Esophagus muscularis mucosa (tissue), 4 donors: Measurements from ENCODE around the gene RNU6-9. TPM values are rescaled to one million over a fixed set of nuclear protein-coding genes. Genes with fewer than 3 reads are reported as not detected.

Source experiments
- DNase-seq: peaks from one replicate; pipeline ENCODE4 v3.0.0-alpha.2; 2017; ENCODE audit errors: extremely low spot score
- H3K27ac ChIP-seq, 4 donors: fragments of 200-600 bp; sonication (generic); replicated peaks in 1 of 4; 1 replicate in 3 of 4; 2 replicates in 1 of 4; pipeline ENCODE4 v1.5.1; 2016 to 2019; ENCODE audit warnings: mild to moderate bottlenecking in 1 of 4
- H3K27me3 ChIP-seq, 4 donors: fragments of 200-600 bp; sonication (generic); one replicate each; pipeline versions ENCODE4 v1.5.1 to v1.6.0; 2016 to 2019
- H3K36me3 ChIP-seq, 4 donors: fragments of 200-600 bp; sonication (generic); one replicate each; pipeline ENCODE4 v1.5.1; 2016 to 2019
- H3K4me1 ChIP-seq, 4 donors: fragments of 200-600 bp; sonication (generic); one replicate each; pipeline ENCODE4 v1.5.1; 2016 to 2019
- H3K4me3 ChIP-seq, 4 donors: fragments of 200-600 bp; sonication (generic); 1 replicate in 2 of 4; 2 replicates in 2 of 4; pipeline ENCODE4 v1.5.1; 2016 to 2019; ENCODE audit warnings: mild to moderate bottlenecking in 4 of 4, moderate library complexity in 1 of 4
- H3K9me3 ChIP-seq, 4 donors: fragments of 200-600 bp; sonication (generic); 1 replicate in 3 of 4; 2 replicates in 1 of 4; pipeline ENCODE4 v1.5.1; 2016 to 2019
- CTCF ChIP-seq, 3 experiments: fragments of 200-600 bp in 2 of 3; fragments of 450-650 bp in 1 of 3; sonication (generic) in 2 of 3; IDR thresholded peaks; one replicate each; pipeline ENCODE4 v1.5.1; 2017 to 2019; ENCODE audit warnings: antibody characterized with exemption in 3 of 3, mild to moderate bottlenecking in 2 of 3, moderate library complexity in 1 of 3
- EP300 ChIP-seq: sonication (generic); formaldehyde crosslinking; IDR thresholded peaks from one replicate; pipeline ENCODE4 v1.6.1; 2017; ENCODE audit warnings: antibody characterized with exemption
- POLR2A ChIP-seq: fragments of 450-650 bp; IDR thresholded peaks from one replicate; pipeline ENCODE4 v1.6.1; 2017; ENCODE audit warnings: antibody characterized with exemption, moderate library complexity, mild to moderate bottlenecking, low read depth
- POLR2AphosphoS5 ChIP-seq, 2 donors: sonication (generic); formaldehyde crosslinking; IDR thresholded peaks; one replicate each; pipeline ENCODE4 v1.6.1; 2017; ENCODE audit warnings: antibody characterized with exemption in 2 of 2
- WGBS: methylation state at CpG from one replicate; pipeline ENCODE4 v1.1.5; 2018; 5-methylcytosine and 5-hydroxymethylcytosine counted together
- intact Hi-C: fragments of 100-400 bp; cut with DNase I; formaldehyde crosslinking; loops from one replicate; pipeline ENCODE4 v1.15.1; 2023
- total RNA-seq, 4 donors: library from RNA; depleted of rRNA; stranded (reverse); fragments of >200 nt; gene quantifications; one replicate each; pipeline versions ENCODE4 v1.1.0 to v1.2.1, GENCODE V29; 2016

RNU6-9 gene
- total RNA-seq, 4 donors from 2014 or later = not detected

DNA sequence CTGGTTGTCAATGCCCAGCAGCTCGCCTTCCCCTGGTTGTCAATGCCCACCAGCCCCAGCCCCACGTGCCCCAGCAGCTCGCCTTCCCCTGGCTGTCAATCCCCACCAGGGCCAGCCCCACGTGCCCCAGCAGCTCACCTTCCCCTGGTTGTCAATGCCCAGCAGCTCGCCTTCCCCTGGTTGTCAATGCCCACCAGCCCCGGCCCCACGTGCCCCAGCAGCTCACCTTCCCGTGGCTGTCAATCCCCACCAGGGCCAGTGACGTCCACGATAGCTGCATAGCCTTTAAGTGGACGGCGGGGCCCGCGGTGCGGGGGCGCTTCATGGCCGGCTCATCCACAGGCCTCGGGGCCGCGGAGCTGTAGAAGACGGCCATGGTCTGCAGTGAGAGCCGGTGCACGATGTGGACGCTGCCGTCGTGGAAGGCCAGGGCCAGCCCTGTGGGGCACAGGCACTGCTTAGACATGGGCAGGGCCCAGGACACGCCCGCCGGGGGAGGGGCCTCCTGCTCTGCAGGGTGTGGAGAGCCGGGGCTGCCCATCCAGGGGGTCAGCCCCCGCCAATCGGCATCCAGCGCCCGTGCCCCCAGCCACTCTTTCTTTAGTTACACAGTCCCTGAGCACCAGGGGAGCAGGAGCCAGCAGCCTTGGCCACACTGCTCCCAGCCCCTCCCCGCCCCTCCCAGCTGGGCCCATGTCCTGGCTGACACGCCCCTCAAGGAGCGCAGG lies 13.4 kb upstream of the RNU6-9 start:
- intact Hi-C loops = no loop called here
- Histone ChIP-seq H3K27ac (no peak overlapping the region), H3K4me1 (no peaks in the 10 kb centered on the region), H3K9me3 (no peaks in the 10 kb centered on the region), H3K4me3 (no peak overlapping the region), H3K27me3 (no peaks in the 10 kb centered on the region), H3K36me3 (peaks cover 45 to 98% (median 87%) of the 10 kb centered on the region in 4 donors)
- no peak for TF ChIP-seq POLR2A
- no peak for TF ChIP-seq CTCF (IDR thresholded peaks at IDR 0.05)
- no peak for TF ChIP-seq POLR2AphosphoS5 (IDR thresholded peaks at IDR 0.05)
- no peak for TF ChIP-seq EP300
- WGBS = 86% methylated on average over 18 of the region's 37 CpGs
- no peak for DNase-seq

GRCh38 chr19:881385-882071 lies 11.8 kb upstream of the RNU6-9 start:
- intact Hi-C loops = no loop called here
- H3K27ac ChIP-seq = no peak overlapping the region
- H3K4me1 ChIP-seq = no peaks in the 10 kb centered on the region
- WGBS = 96% methylated on average over 31 of the region's 34 CpGs
- peaks cover 53 to 98% (median 87%) of the 10 kb centered on the region in 4 donors for H3K36me3 ChIP-seq
- H3K27me3 ChIP-seq = no peaks in the 10 kb centered on the region
- H3K4me3 ChIP-seq = no peak overlapping the region
- no peak for DNase-seq
- no peak for TF ChIP-seq POLR2AphosphoS5 (IDR thresholded peaks at IDR 0.05)
- no peak for TF ChIP-seq CTCF (IDR thresholded peaks at IDR 0.05)
- no peak for TF ChIP-seq EP300
- TF ChIP-seq POLR2A = no peak
- H3K9me3 ChIP-seq = no peaks in the 10 kb centered on the region

GRCh38 chr19:882871-883497 lies 10.3 kb upstream of the RNU6-9 start:
- WGBS = 92% methylated on average over 25 of the region's 30 CpGs
- TF ChIP-seq EP300 (no peak), POLR2AphosphoS5 (IDR thresholded peaks at IDR 0.05) (no peak), POLR2A (no peak), CTCF (IDR thresholded peaks at IDR 0.05) (no peak)
- intact Hi-C loops = no loop called here
- no peak for DNase-seq
- Histone ChIP-seq H3K27me3 (no peaks in the 10 kb centered on the region), H3K27ac (no peak overlapping the region), H3K4me1 (no peaks in the 10 kb centered on the region), H3K9me3 (no peaks in the 10 kb centered on the region), H3K4me3 (no peak overlapping the region), H3K36me3 (peaks cover 48 to 98% (median 89%) of the 10 kb centered on the region in 4 donors)

DNA sequence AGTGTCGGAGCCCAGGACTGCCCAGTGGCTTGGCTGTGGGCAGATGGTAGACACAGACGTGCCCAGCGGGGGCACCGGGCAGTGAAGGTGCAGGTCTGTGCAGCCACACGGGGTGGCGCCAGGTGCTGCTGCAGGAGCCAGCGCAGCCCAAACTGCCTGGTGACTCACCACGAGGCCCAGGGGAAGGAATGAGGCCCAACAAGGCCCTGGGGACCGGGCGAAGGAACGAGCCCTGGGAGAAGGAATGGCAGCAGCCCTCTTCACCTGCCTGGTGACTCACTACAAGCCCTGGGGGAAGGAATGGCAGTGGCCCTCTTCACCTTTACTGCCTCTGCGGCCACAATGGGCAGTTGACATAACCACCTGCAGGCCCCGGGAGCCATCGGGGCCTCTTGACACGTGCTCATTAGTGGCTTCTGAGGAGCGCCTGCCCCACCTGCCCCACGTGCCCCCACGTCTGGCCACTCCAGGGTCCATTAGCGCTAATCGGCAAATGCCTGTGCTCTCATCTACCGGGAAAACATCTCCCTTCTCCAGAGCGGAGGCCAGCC lies 9.5 kb upstream of the RNU6-9 start:
- H3K4me3 ChIP-seq = no peak overlapping the region
- no peaks in the 10 kb centered on the region for H3K9me3 ChIP-seq
- no peak overlapping the region for H3K27ac ChIP-seq
- H3K36me3 ChIP-seq = peaks cover 52 to 100% (median 94%) of the 10 kb centered on the region in 4 donors
- TF ChIP-seq POLR2AphosphoS5 (IDR thresholded peaks at IDR 0.05) (no peak), EP300 (no peak), POLR2A (no peak), CTCF (IDR thresholded peaks at IDR 0.05) (no peak)
- intact Hi-C loops = no loop called here
- H3K4me1 ChIP-seq = no peaks in the 10 kb centered on the region
- DNase-seq = no peak
- 88% methylated on average over 14 of the region's 22 CpGs for WGBS
- no peaks in the 10 kb centered on the region for H3K27me3 ChIP-seq
